ENCODE results near the gene EWSR1.

GRCh38 chr22:29307596-29308147, 39.6 kb downstream of the EWSR1 start:
- no peak for TF ChIP-seq CTCF (IDR thresholded peaks at IDR 0.05)
- no peak for TF ChIP-seq EZH2 (IDR thresholded peaks at IDR 0.05; ENCODE audit: borderline replicate concordance, insufficient read depth, low read depth, low read length, poor library complexity, severe bottlenecking)

Measured in B cell (primary cell).